HG02678 (cell line): ENCODE results near the gene PPP1R14B.

ENCODE experiments used
- ATAC-seq: cut with Tn5 transposase; IDR thresholded peaks from one replicate; pipeline ENCODE4 v1.9.1; 2021; ENCODE audit warnings: mild to moderate bottlenecking, moderate library complexity; ENCODE audit not compliant: unreplicated experiment

The PPP1R14B gene

GRCh38 chr11:64247729-64248531 is 1.2 kb upstream of the PPP1R14B start:
- no peak for ATAC-seq

GRCh38 chr11:64246621-64246870 is 197 bp downstream of the PPP1R14B start:
- ATAC-seq, result peak; percentile 17

GRCh38 chr11:64245797-64246620 is 734 bp downstream of the PPP1R14B start:
- no peak for ATAC-seq

- ATAC-seq, result no peak
These were observed 1.3 kb downstream of the PPP1R14B start for GRCh38 chr11:64245401-64245796.

- ATAC-seq, result no peak
These were observed 1.8 kb downstream of the PPP1R14B start for GRCh38 chr11:64244966-64245365.

GRCh38 chr11:64244107-64244506 is 2.6 kb downstream of the PPP1R14B start:
- no peak for ATAC-seq

GRCh38 chr11:64243236-64243854 is 3.4 kb downstream of the PPP1R14B start:
- no peak for ATAC-seq

GRCh38 chr11:64241491-64242374 is 5.0 kb downstream of the PPP1R14B start:
- ATAC-seq, result peak; percentile 65

- ATAC-seq, result peak; percentile 67
These were observed 5.6 kb downstream of the PPP1R14B start for GRCh38 chr11:64241241-64241490.

- peak; percentile 52 for ATAC-seq
These were observed 6.1 kb downstream of the PPP1R14B start, which contains the start of gene FKBP2 for GRCh38 chr11:64240435-64241240. Gene FKBP2, plus strand, starts transcription at chr11:64241095. Its CDS starts 1,293 bp downstream, at chr11:64242388.

- no peak for ATAC-seq
These were observed 6.9 kb downstream of the PPP1R14B start for GRCh38 chr11:64239662-64240434.

- no peak for ATAC-seq
These were observed 7.7 kb downstream of the PPP1R14B start for GRCh38 chr11:64238999-64239398.

GRCh38 chr11:64238076-64238475 is 8.7 kb downstream of the PPP1R14B start:
- no peak for ATAC-seq

- no peak for ATAC-seq
These were observed 9.2 kb downstream of the PPP1R14B start for GRCh38 chr11:64237484-64237951.

- ATAC-seq, result no peak
These were observed 11.1 kb downstream of the PPP1R14B start for GRCh38 chr11:64235437-64236161.

- ATAC-seq, result peak; percentile 29
These were observed 11.9 kb downstream of the PPP1R14B start for GRCh38 chr11:64234647-64235379.

GRCh38 chr11:64233913-64234586 is 12.7 kb downstream of the PPP1R14B start, which contains the start of gene VEGFB:
Gene VEGFB, plus strand, starts transcription at chr11:64234584. Its CDS starts 250 bp downstream, at chr11:64234834.
- peak; percentile 45 for ATAC-seq
